Calu3 (cell line): ENCODE results near the gene HECW1. TPM values are rescaled to one million over a fixed set of nuclear protein-coding genes. Genes with fewer than 3 reads are reported as not detected.

ENCODE experiments used
- BruUV-seq: library from RNA; stranded (reverse); fragments of 400-500 nt; replicated peaks from 2 replicates; lab custom pipeline; 2021; lab: Mats Ljungman, UMichigan
- CTCF ChIA-PET: fragments of 300-600 bp; sonication (Branson Sonifier 250); formaldehyde crosslinking; loops from one replicate; lab custom pipeline; 2022; ENCODE audit warnings: antibody characterized with exemption; lab: Charles Lee
- DNase-seq: peaks from one replicate; pipeline ENCODE4 v3.0.0; 2022
- H3K27ac Mint-ChIP-seq: one replicate; pipeline ENCODE4 v1.8.0; 2022; ENCODE audit warnings: mixed read lengths; ENCODE audit not compliant: unreplicated experiment
- H3K27me3 Mint-ChIP-seq: one replicate; pipeline ENCODE4 v1.8.0; 2022; ENCODE audit warnings: mixed read lengths; ENCODE audit not compliant: unreplicated experiment
- H3K36me3 Mint-ChIP-seq: one replicate; pipeline ENCODE4 v1.8.0; 2022; ENCODE audit warnings: mild to moderate bottlenecking, moderate library complexity, mixed read lengths; ENCODE audit not compliant: insufficient read depth, unreplicated experiment
- H3K4me1 Mint-ChIP-seq: one replicate; pipeline ENCODE4 v1.8.0; 2022; ENCODE audit warnings: mild to moderate bottlenecking, low read depth, mixed read lengths; ENCODE audit not compliant: unreplicated experiment
- H3K4me3 Mint-ChIP-seq: one replicate; pipeline ENCODE4 v1.8.0; 2022; ENCODE audit warnings: mild to moderate bottlenecking, low read depth, moderate library complexity, mixed read lengths; ENCODE audit not compliant: unreplicated experiment
- H3K9me3 Mint-ChIP-seq: one replicate; pipeline ENCODE4 v1.8.0; 2022; ENCODE audit warnings: low read depth, mixed read lengths; ENCODE audit not compliant: unreplicated experiment
- CTCF ChIP-seq: fragments of 200-600 bp; IDR thresholded peaks from one replicate; pipeline ENCODE4 v1.8.0; 2022; ENCODE audit warnings: antibody characterized with exemption; ENCODE audit not compliant: unreplicated experiment
- intact Hi-C: fragments of 100-400 bp; cut with micrococcal nuclease; formaldehyde crosslinking; loops from one replicate; pipeline ENCODE4 v1.10.0; 2022; ENCODE audit not compliant: unreplicated experiment
- total RNA-seq: library from RNA; stranded (reverse); gene quantifications from 2 replicates; pipeline ENCODE4 v1.2.3, GENCODE V29; 2022

HECW1 gene
- total RNA-seq, 1 experiment from 2014 or later: 0.33 TPM

GRCh38 chr7:43278088-43278644, 165.7 kb downstream of the HECW1 start:
- intact Hi-C loops: no loop called here
- TF ChIP-seq CTCF: no peak
- Mint-ChIP-seq H3K9me3 (no peaks in the 10 kb centered on the region), H3K4me3 (no peak overlapping the region), H3K27me3 (peaks cover 53% of the 10 kb centered on the region), H3K27ac (no peak overlapping the region), H3K4me1 (no peaks in the 10 kb centered on the region), H3K36me3 (no peaks in the 10 kb centered on the region)
- CTCF ChIA-PET: no interaction called here
- no TSS peak for BruUV-seq
- DNase-seq: no peak

- Mint-ChIP-seq H3K36me3 (no peaks in the 10 kb centered on the region), H3K4me1 (no peaks in the 10 kb centered on the region), H3K27me3 (peaks cover 65% of the 10 kb centered on the region), H3K9me3 (no peaks in the 10 kb centered on the region), H3K27ac (no peak overlapping the region), H3K4me3 (no peak overlapping the region)
- no peak for DNase-seq
- BruUV-seq: no TSS peak
- CTCF ChIA-PET: interaction anchor here (0.7 to 0.9 kb wide), 3 partner anchors 48 to 987 kb away, joined by 3 to 7 read pairs (median 3); no protein-coding TSS in a partner anchor
- no peak for TF ChIP-seq CTCF
- intact Hi-C loops: no loop called here
Observed at GRCh38 chr7:43281268-43281667, 168.8 kb downstream of the HECW1 start.

DNA sequence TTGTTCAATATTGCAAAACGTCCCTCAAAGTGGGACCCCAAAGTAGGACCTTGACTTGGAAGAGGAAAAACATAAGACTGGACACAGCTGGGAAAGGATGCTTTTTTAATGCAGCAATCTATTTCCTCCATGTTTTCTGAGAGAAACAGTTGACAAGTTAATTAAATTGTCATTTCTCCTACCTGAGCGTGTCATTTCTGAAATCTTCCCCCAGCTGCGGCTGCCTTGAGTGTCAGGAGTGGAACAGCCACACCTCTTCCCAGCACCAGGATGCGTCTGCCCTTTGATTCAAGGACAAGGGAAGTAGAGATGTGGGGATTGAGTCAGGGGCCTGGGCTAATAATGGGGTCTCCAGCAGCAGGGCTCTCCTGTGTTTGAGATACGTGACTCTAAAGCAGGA, 171.3 kb downstream of the HECW1 start:
- H3K36me3 Mint-ChIP-seq: no peaks in the 10 kb centered on the region
- DNase-seq: no peak
- H3K27ac Mint-ChIP-seq: no peak overlapping the region
- no peak overlapping the region for H3K4me3 Mint-ChIP-seq
- H3K27me3 Mint-ChIP-seq: peaks cover 67% of the 10 kb centered on the region
- BruUV-seq: no TSS peak
- TF ChIP-seq CTCF: no peak
- intact Hi-C loops: no loop called here
- CTCF ChIA-PET: no interaction called here
- H3K9me3 Mint-ChIP-seq: peaks cover 5% of the 10 kb centered on the region
- H3K4me1 Mint-ChIP-seq: no peaks in the 10 kb centered on the region

- Mint-ChIP-seq H3K27me3 (peaks cover 43% of the 10 kb centered on the region), H3K4me1 (peaks cover 8% of the 10 kb centered on the region), H3K9me3 (peaks cover 9% of the 10 kb centered on the region), H3K4me3 (no peak overlapping the region), H3K27ac (no peak overlapping the region), H3K36me3 (no peaks in the 10 kb centered on the region)
- intact Hi-C loops: no loop called here
- BruUV-seq: no TSS peak
- DNase-seq: no peak
- TF ChIP-seq CTCF: no peak
- CTCF ChIA-PET: no interaction called here
Observed at GRCh38 chr7:43289826-43290225, 177.4 kb downstream of the HECW1 start.
